NCI-H1436 treated with DMSO at 0.1 percent for 48 hours (cell line): ENCODE measurements around the gene RNLS.

Source experiments
- DNase-seq: peaks from one replicate; lab custom pipeline; 2025; lab: John Stamatoyannopoulos, UW

The RNLS gene

GRCh38 chr10:88582806-88583583 lies at the start of gene RNLS:
RNLS (minus strand) TSS chr10:88583318.
- DNase-seq: no peak

GRCh38 chr10:88624840-88625239 lies 41.7 kb upstream of the RNLS start:
- DNase-seq: no peak

DNA sequence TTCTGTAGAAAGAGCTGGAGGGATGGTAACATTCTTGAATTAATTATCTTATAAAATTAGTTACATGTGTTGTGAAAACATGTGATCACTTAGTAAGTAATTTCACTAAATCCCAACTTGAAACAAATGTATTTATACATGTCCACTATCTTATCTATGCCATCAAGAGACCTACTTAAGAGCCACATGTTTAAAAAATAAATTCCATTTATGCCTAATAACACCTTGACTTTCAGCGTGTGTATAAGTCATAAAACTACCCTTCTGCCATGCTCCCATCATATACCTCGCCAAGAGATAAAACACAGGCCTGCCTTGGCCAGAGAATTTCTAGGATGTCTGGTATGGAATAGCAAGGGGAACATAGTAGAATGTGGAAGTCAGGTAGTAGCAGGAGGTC lies 40.7 kb upstream of the RNLS start:
- DNase-seq: no peak

GRCh38 chr10:88620441-88620840 lies 37.3 kb upstream of the RNLS start:
- no peak for DNase-seq

- no peak for DNase-seq
Observed at GRCh38 chr10:88618496-88618895, 35.4 kb upstream of the RNLS start.

- no peak for DNase-seq
Observed at GRCh38 chr10:88617772-88618300, 34.7 kb upstream of the RNLS start.

- DNase-seq: no peak
Observed at GRCh38 chr10:88616250-88616977, 33.3 kb upstream of the RNLS start.

GRCh38 chr10:88608780-88609179 lies 25.7 kb upstream of the RNLS start:
- no peak for DNase-seq

GRCh38 chr10:88608052-88608732 lies 25.1 kb upstream of the RNLS start:
- no peak for DNase-seq

DNA sequence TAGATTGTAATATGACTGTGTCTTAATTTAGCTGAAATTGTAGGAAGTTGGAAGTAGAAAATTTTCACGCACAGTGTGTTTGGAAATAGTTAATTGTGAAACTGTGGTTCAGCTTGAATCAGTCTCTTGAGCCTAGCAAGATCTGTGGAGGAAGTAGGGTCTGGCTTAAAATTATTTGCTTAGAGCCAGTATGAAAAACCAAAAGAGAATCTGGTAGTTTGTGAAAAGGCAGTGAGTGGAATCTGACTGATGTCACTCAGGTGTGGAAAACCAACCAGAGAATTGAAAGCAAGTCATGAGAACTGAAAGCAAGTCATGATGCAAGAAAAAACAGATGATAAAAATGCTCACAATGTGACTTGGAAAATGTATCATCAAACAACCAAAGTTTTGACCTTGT lies 14.9 kb upstream of the RNLS start:
- DNase-seq: no peak

DNA sequence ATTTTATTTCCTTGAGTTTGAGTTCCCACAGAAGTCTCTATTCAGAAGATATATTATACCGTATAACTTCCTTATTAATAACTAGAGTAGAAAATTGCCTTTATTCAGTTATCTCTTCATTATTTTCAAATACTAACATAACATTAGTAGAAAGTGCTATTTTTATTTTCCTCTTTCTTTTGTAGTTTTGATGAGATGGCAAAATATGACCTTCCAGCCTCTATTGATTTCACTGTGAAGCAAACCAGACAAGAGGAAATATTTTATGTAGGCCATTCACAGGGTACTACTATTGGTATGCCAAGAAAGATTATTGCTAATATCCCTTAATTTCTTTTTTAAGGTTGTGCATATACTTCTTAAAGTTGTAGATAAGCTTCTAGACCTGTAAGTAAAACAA lies 11.4 kb upstream of the RNLS start:
- no peak for DNase-seq

DNA sequence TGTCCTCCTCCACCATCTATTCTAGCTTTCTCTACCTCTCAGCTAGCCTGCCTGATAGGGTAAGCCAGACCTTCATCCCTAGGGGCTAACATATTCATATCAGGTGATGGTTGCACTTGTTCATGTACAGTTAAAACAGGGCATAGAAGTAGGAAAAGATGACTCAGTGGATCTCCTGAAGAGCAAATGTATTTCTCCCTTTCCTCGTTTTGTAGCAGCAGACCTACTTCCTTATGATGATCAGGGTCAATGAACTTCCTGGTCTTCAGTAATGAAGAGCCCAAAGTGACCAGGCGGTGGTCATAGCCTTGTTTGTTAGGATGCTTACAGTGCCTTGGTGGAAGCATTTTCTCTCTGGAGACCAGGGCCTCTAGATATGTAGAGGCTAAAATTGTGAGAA lies 9.8 kb upstream of the RNLS start:
- DNase-seq: no peak

DNA sequence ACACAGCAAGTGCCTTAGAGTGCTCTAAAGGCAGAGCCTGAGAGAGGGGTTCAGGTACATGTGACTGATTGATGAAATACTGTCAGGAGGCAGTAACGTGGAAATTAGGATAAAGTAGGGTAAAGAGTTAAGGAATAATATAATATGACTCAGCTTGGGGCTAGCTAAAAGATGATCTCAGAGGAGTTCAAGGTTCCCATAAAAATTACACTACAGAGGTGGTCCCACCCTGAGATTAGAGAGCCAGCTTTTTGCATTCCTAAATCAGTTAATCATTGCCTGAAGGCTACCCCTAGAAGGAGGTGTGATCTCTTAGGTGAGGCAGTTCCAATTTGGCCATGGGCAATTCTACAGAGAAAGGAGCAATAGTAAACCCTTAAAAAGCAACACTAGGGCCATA lies 9.3 kb upstream of the RNLS start:
- DNase-seq: no peak

DNA sequence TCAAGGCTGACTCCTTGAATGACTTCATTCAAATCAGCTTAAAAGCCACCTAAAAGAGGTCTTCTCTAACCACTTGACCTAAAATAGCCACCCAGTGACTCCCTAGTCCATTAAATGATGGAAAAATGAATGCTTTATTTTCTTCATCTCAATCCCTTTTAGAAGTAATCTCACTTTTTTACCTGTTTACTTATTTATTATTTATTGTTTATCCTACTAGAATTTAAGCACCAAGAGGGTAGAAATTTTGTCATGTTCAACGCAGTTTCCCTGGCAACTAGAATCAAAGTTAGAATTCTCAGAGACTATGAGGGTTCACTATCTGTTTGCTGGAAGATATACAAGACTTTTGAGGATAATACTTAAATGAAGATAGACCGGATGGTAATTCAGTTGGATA lies 3.3 kb upstream of the RNLS start, which contains the start of gene LIPJ:
Gene LIPJ, plus strand, starts transcription at position 301 of the 400 bp plus-strand sequence. CDS start 3,926 bp downstream, outside the sequence.
- no peak for DNase-seq

DNA sequence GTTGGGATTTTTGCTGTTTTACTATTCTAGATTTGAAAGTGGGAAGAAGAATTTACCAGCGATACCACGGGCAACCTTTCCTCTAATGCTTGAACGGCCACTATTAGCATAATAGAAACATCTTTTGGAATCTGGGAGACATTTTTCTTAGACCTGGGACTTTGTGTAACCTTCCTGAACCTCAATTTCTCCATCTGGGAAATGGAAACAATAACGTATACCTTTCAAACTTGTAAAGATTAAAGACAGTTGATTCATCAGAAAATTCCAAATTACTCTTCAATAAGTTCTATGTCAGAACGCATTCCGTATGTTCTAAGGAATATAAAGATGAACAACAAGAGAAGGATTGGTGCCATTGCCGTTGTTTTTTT lies 453 bp upstream of the RNLS start:
- DNase-seq: no peak

- DNase-seq: no peak
Observed at GRCh38 chr10:88582411-88582805, 710 bp downstream of the RNLS start.

DNA sequence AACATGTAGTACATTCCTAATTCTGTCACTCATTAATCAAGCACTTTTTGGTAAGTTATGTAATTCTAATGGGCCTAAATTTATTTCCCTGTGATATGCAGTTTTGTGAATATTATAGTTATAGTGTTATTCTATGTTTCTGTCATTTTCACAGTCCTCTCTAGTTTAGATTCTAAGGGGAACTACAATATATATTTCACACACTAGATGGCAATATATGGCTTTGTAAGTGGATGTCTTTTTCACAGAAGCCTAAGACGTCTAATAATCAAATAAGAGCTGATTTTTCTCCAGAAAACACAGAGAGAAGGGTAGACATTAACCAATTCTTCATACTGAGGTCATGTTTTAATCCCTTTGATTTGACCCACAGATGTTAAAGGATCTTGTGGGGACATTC lies 18.0 kb downstream of the RNLS start:
- no peak for DNase-seq

DNA sequence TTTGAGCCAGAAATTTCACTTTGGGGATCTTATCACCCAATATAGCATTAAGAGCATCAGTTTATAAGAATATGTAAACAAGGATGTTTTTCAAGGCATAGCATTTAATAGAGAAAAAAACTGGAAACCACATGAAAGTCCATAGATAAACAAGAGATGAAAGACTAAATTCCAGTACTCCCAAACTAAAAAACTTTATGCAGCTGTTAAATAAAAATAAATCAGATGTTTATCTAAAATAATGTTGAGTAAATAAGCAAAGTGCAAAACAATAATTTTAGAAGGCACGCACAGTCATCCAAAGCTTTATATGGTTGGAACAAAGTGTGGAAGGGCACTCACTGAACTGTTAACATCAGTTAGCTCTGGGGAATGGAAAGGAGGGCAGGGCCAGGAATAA lies 21.0 kb downstream of the RNLS start:
- no peak for DNase-seq

GRCh38 chr10:88557658-88558057 lies 25.5 kb downstream of the RNLS start:
- no peak for DNase-seq

- no peak for DNase-seq
Observed at GRCh38 chr10:88557256-88557655, 25.9 kb downstream of the RNLS start.

DNA sequence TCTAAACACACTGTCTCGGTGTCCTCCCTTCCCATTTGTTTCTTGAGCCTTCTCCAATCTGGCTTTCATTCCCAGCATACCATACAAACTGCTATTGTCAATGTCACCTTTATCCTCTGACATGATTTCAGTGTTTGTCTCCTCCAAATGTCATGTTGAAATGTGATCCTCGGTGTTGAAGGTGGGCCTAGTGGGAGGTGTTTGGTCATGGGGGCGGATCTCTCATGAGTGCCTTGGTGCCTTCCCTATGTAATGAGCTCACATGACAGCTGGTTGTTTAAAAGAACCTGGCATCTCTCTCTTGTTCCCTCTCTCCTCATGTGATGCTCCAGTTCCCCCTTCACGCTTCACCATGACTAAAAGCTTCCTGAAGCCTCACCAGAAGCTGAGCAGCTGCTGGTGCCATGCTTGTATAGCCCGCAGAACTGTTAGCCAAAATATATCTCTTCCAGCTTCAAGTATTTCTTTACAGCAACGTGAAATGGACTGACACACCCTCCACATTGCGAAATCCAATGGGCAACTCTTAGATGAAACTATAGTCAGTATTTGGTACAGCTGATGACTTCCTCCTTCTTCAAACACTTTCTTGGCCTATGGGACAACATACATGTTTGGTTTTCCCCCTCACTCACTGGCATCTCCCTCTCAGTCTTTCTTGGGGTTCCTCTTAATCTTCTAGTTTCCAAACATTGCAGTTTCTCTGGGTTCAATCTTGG lies 27.8 kb downstream of the RNLS start:
- DNase-seq: no peak

DNA sequence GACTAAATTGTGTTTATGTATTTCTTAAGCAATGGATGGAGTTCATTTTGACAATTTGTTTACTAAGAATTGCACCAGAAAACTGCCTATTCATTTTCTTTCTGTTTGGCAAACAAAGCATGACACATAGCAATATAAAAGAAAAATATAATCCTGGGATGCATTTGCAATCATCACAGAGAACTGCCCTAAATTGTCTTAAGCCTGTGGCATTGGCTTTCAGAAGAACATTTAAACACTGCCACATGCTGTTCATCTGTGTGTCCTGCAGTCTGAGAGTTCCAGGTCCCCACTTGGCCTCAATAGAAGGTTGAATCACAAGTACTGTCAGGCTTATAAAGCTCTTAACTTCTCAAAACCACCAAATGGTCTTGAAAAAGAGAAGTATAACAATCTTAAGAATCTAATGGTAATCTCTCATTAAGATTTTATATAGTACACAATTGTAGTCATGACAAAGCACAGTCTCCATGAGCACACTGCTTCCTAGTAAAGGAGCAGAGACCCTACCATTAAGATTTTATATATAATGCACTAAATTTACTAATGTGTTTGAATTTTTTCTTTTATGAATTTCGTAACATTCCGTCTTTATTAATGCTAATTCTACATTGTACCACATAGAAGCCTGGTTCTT lies 29.9 kb downstream of the RNLS start:
- peak; percentile 16 for DNase-seq
